ENCODE data around the gene WFDC10A.

DNA sequence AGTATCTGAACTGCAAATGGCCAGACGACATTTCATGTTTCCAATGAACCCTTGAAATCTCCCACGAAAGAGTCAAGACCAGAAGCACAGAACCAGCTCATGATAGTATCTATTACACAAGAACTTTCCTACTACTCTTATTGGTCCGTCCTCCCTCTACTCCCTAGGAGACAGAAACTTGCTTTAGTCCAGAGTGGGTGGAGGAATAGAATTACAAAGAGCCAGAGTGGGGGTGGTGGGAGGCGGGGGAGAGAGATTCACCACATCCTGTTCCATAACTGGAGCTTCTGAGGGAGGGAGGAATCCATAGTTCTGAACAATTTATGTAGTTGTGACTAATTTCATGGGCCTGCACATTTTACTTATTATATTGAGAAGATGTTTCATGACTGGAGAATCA is 18.5 kb upstream of the WFDC10A start:
- no peak for TF ChIP-seq POLR2AphosphoS5 (IDR thresholded peaks at IDR 0.05)
- TF ChIP-seq, protein P1, sequence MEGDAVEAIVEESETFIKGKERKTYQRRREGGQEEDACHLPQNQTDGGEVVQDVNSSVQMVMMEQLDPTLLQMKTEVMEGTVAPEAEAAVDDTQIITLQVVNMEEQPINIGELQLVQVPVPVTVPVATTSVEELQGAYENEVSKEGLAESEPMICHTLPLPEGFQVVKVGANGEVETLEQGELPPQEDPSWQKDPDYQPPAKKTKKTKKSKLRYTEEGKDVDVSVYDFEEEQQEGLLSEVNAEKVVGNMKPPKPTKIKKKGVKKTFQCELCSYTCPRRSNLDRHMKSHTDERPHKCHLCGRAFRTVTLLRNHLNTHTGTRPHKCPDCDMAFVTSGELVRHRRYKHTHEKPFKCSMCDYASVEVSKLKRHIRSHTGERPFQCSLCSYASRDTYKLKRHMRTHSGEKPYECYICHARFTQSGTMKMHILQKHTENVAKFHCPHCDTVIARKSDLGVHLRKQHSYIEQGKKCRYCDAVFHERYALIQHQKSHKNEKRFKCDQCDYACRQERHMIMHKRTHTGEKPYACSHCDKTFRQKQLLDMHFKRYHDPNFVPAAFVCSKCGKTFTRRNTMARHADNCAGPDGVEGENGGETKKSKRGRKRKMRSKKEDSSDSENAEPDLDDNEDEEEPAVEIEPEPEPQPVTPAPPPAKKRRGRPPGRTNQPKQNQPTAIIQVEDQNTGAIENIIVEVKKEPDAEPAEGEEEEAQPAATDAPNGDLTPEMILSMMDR (IDR thresholded peaks at IDR 0.05) = no peak

All from suprapubic skin (tissue), 3 donors.